AG10803 (cell line): ENCODE data around the gene TRABD.

Experiments used
- DNase-seq: peaks from one replicate; pipeline ENCODE4 v3.0.0; 2010; ENCODE audit warnings: low read depth
- H3K4me3 ChIP-seq: 2 replicates; pipeline ENCODE4 v1.5.1; 2011; ENCODE audit warnings: mild to moderate bottlenecking, low read length, control low read depth
- CTCF ChIP-seq: conservative IDR thresholded peaks from 2 replicates; pipeline ENCODE4 v1.5.1; 2011; ENCODE audit warnings: mild to moderate bottlenecking, low read length, control low read depth, inconsistent platforms

Gene TRABD

DNA sequence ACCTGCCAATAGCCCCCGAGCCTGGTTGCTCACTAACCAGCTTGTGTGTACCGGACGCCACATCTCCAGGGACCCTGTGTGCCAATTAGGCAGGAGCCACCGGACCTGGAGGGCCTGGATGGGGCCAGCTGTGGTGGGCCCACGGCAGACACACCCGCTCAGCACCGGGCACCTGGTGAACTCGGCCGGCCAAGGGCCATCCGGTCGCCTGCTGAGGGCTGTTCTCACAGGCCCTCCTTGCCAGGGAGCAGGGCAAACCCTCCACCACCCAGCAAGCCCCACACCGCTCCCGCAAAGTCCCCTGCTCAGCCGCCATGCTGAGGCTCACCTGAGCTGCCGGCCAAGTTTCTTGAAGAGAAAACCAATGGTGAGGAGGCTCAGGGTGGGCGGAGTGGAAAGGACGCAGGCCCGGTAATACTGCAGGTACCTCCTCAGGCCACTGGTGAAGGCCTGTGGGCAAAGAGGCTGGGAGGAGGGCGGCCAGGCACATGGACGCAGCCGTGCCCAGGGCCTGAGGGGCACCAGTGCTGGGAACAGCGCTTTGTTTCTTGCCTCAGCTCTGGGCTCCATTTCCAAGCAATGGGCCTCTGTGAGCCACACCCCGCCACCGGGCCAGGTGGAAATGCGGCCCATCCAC, 42.0 kb downstream of the TRABD start:
- no peak overlapping the region for H3K4me3 ChIP-seq
- no peak for TF ChIP-seq CTCF
- no peak for DNase-seq

GRCh38 chr22:50228366-50228765, 42.7 kb downstream of the TRABD start:
- DNase-seq: no peak
- no peak overlapping the region for H3K4me3 ChIP-seq
- no peak for TF ChIP-seq CTCF

- no peak for DNase-seq
Observed at GRCh38 chr22:50229370-50229769, 43.7 kb downstream of the TRABD start.

GRCh38 chr22:50232481-50233151, 46.9 kb downstream of the TRABD start:
- no peak for DNase-seq
- no peak for TF ChIP-seq CTCF
- no peak overlapping the region for H3K4me3 ChIP-seq

More at GRCh38 chr22:50229370-50229769, 43.7 kb downstream of the TRABD start:
- no peak for TF ChIP-seq CTCF
- no peak overlapping the region for H3K4me3 ChIP-seq

DNA sequence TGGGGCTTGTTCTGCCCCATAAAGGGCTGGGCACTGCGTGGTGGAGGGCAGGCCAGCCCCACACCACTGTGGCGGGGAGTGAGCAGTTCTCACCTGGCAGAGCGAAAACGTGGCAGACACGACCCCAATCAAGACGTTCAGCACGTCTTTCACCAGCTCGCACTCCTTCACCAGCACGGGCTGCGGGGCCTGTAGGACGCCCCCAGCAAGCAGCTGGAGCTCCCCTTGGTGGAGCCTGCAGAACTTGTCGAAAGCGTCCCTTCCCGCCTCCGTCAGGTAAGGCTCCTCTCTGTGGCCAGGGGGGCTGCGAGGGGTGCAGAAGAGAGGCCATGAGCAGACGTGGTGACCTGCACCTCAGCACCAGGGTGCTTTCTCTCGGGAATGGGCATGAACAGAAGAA, 47.5 kb downstream of the TRABD start:
- DNase-seq: no peak
- H3K4me3 ChIP-seq: no peak overlapping the region
- TF ChIP-seq CTCF: no peak

- no peak overlapping the region for H3K4me3 ChIP-seq
- DNase-seq: no peak
- TF ChIP-seq CTCF: peak; percentile 45
Observed at GRCh38 chr22:50236731-50237409, 51.2 kb downstream of the TRABD start.
